GM23338 (cell line): ENCODE measurements around the gene SEMA3E. TPM values are rescaled to one million over a fixed set of nuclear protein-coding genes. Genes with fewer than 3 reads are reported as not detected.

ENCODE experiments used
- ATAC-seq: fragments of 200-7000 bp; cut with Tn5 transposase; 3 replicates; pipeline ENCODE4 v1.9.1; 2020
- DNase-seq: peaks from one replicate; pipeline ENCODE4 v3.0.0-alpha.2; 2015; ENCODE audit warnings: low spot score
- H2AFZ ChIP-seq: fragments of 200-600 bp; sonication (generic); 2 replicates; pipeline ENCODE4 v1.8.0; 2016; ENCODE audit warnings: antibody characterized with exemption, mild to moderate bottlenecking, moderate library complexity
- H3F3A ChIP-seq: fragments of 200-600 bp; sonication (generic); replicated peaks from 2 replicates; pipeline ENCODE4 v1.8.0; 2017; ENCODE audit warnings: antibody characterized with exemption, mixed run types, low read depth
- H3K27ac ChIP-seq: fragments of 200-600 bp; sonication (generic); 2 replicates; pipeline ENCODE4 v1.6.1; 2016; ENCODE audit warnings: low read depth
- H3K27me3 ChIP-seq: fragments of 200-600 bp; sonication (generic); 2 replicates; pipeline ENCODE4 v1.8.0; 2016; ENCODE audit warnings: mild to moderate bottlenecking, mixed run types, moderate library complexity; ENCODE audit not compliant: insufficient read depth
- H3K36me3 ChIP-seq: fragments of 200-600 bp; sonication (generic); 2 replicates; pipeline ENCODE4 v1.8.0; 2016; ENCODE audit warnings: mild to moderate bottlenecking; ENCODE audit not compliant: insufficient read depth
- H3K4me1 ChIP-seq: fragments of 200-600 bp; sonication (generic); 2 replicates; pipeline ENCODE4 v1.8.0; 2016; ENCODE audit warnings: mild to moderate bottlenecking, moderate library complexity; ENCODE audit not compliant: insufficient read depth
- H3K4me2 ChIP-seq: fragments of 200-600 bp; sonication (generic); 2 replicates; pipeline ENCODE4 v1.7.1; 2017; ENCODE audit warnings: mixed run types
- H3K4me3 ChIP-seq: fragments of 200-600 bp; sonication (generic); 2 replicates; pipeline ENCODE4 v1.6.1; 2016; ENCODE audit warnings: mixed run types
- H3K79me2 ChIP-seq: fragments of 200-600 bp; sonication (generic); replicated peaks from 2 replicates; pipeline ENCODE4 v1.8.0; 2017; ENCODE audit warnings: mild to moderate bottlenecking; ENCODE audit not compliant: insufficient read depth
- H3K9me2 ChIP-seq: fragments of 200-600 bp; sonication (generic); 2 replicates; pipeline ENCODE4 v1.8.0; 2017; ENCODE audit not compliant: insufficient read depth
- H4K20me1 ChIP-seq: fragments of 200-600 bp; sonication (generic); replicated peaks from 2 replicates; pipeline ENCODE4 v1.8.0; 2017; ENCODE audit warnings: mild to moderate bottlenecking; ENCODE audit not compliant: insufficient read depth
- H3K27ac Mint-ChIP-seq: 2 replicates; pipeline ENCODE4 v1.8.0; 2020; ENCODE audit warnings: inconsistent platforms, mild to moderate bottlenecking, moderate library complexity, mixed read lengths
- H3K27me3 Mint-ChIP-seq: 3 replicates; pipeline ENCODE4 v1.8.0; 2022; ENCODE audit warnings: low read depth, mild to moderate bottlenecking, moderate library complexity, mixed read lengths, inconsistent platforms; ENCODE audit not compliant: insufficient read depth, poor library complexity
- H3K36me3 Mint-ChIP-seq: 3 replicates; pipeline ENCODE4 v1.8.0; 2021; ENCODE audit warnings: low read depth, mild to moderate bottlenecking, inconsistent platforms, moderate library complexity, mixed read lengths
- H3K4me1 Mint-ChIP-seq: 3 replicates; pipeline ENCODE4 v1.8.0; 2020; ENCODE audit warnings: mild to moderate bottlenecking, inconsistent platforms, mixed read lengths
- H3K4me3 Mint-ChIP-seq: 3 replicates; pipeline ENCODE4 v1.8.0; 2021; ENCODE audit warnings: moderate library complexity, mild to moderate bottlenecking, inconsistent platforms, mixed read lengths
- H3K9me3 Mint-ChIP-seq: 3 replicates; pipeline ENCODE4 v1.8.0; 2020; ENCODE audit warnings: moderate library complexity, mild to moderate bottlenecking, inconsistent platforms, mixed read lengths
- CREB1 ChIP-seq: fragments of 250-450 bp; sonication (Bioruptor Pico); IDR thresholded peaks from 2 replicates; pipeline ENCODE4 v1.5.0; 2020; ENCODE audit warnings: low read depth, mild to moderate bottlenecking, moderate library complexity
- CTCF ChIP-seq, 2 experiments: fragments of 200-600 bp in 1 of 2; sonication (generic) in 1 of 2; conservative IDR thresholded peaks; 2 replicates each; pipeline versions ENCODE4 v1.5.1 to v1.6.1; 2016 to 2017; ENCODE audit warnings: antibody characterized with exemption in 2 of 2, low read depth in 2 of 2, mild to moderate bottlenecking in 2 of 2, moderate library complexity in 1 of 2
- ETS1 ChIP-seq: IDR thresholded peaks from 2 replicates; pipeline ENCODE4 v1.6.1; 2016; ENCODE audit warnings: antibody characterized with exemption
- EZH2 ChIP-seq: fragments of 200-600 bp; sonication (generic); IDR thresholded peaks from one replicate; pipeline ENCODE4 v1.8.0; 2017; ENCODE audit warnings: antibody characterized with exemption, mild to moderate bottlenecking, low read depth; ENCODE audit not compliant: unreplicated experiment
- EZH2phosphoT487 ChIP-seq: fragments of 200-600 bp; sonication (generic); IDR thresholded peaks from one replicate; pipeline ENCODE4 v1.8.1; 2018; ENCODE audit warnings: antibody characterized with exemption; ENCODE audit not compliant: unreplicated experiment
- JUNB ChIP-seq: IDR thresholded peaks from one replicate; pipeline ENCODE4 v1.6.1; 2016; ENCODE audit warnings: antibody characterized with exemption; ENCODE audit not compliant: unreplicated experiment
- NANOG ChIP-seq: IDR thresholded peaks from 2 replicates; pipeline ENCODE4 v1.6.1; 2016; ENCODE audit warnings: antibody characterized with exemption, borderline replicate concordance
- POLR2AphosphoS5 ChIP-seq: IDR thresholded peaks from 2 replicates; pipeline ENCODE4 v1.6.1; 2016; ENCODE audit warnings: antibody characterized with exemption, low read depth
- REST ChIP-seq: IDR thresholded peaks from one replicate; pipeline ENCODE4 v1.6.1; 2018; ENCODE audit warnings: antibody characterized with exemption; ENCODE audit not compliant: unreplicated experiment
- STAT1 ChIP-seq: IDR thresholded peaks from one replicate; pipeline ENCODE4 v1.6.1; 2016; ENCODE audit warnings: antibody characterized with exemption; ENCODE audit not compliant: unreplicated experiment
- ZNF114 ChIP-seq: fragments of 250-450 bp; sonication (Bioruptor Pico); IDR thresholded peaks from 2 replicates; pipeline ENCODE4 v1.5.0; 2020; ENCODE audit warnings: mild to moderate bottlenecking, moderate library complexity
- ZNF331 ChIP-seq: fragments of 250-450 bp; sonication (Bioruptor Pico); IDR thresholded peaks from 2 replicates; pipeline ENCODE4 v1.5.0; 2020; ENCODE audit warnings: low read depth, mild to moderate bottlenecking, moderate library complexity
- ZNF462 ChIP-seq: fragments of 250-450 bp; sonication (Bioruptor Pico); IDR thresholded peaks from 2 replicates; pipeline ENCODE4 v1.5.0; 2020; ENCODE audit warnings: mild to moderate bottlenecking, moderate library complexity
- polyA plus RNA-seq: library from polyadenylated mRNA; unstranded; fragments of >200 nt; fragmentation: Nextera tagmentation; extraction: Ambion mirVana; gene quantifications from 2 replicates; pipeline ENCODE4 v1.2.1, GENCODE V29; 2016
- total RNA-seq: library from RNA; depleted of rRNA; stranded (reverse); fragments of >200 nt; shearing (Covaris generic); gene quantifications from 2 replicates; pipeline ENCODE4 v1.2.3, GENCODE V29; 2014

The SEMA3E gene
- total and polyA plus RNA-seq, 2 experiments from 2014 or later, result 5.4 to 15.7 TPM

- H3K4me2 ChIP-seq, result peak overlapping the region; percentile 56
- no peak overlapping the region for H2AFZ ChIP-seq
- H3K4me1 Mint-ChIP-seq, result peaks cover 63% of the 10 kb centered on the region
- peak; percentile 74 for ATAC-seq
- H4K20me1 ChIP-seq, result no peaks in the 10 kb centered on the region
- H3K9me3 Mint-ChIP-seq, result no peaks in the 10 kb centered on the region
- H3K79me2 ChIP-seq, result no peaks in the 10 kb centered on the region
- peaks cover 5% of the 10 kb centered on the region; the same call in 2 of the 3 replicates for H3K36me3 Mint-ChIP-seq
- H3K36me3 ChIP-seq, result no peaks in the 10 kb centered on the region
- H3K27ac Mint-ChIP-seq, result no peak overlapping the region
- H3K4me3 ChIP-seq, result no peak overlapping the region
- no peaks in the 10 kb centered on the region for H3F3A ChIP-seq
- H3K4me3 Mint-ChIP-seq, result no peak overlapping the region
- TF ChIP-seq CTCF (conservative IDR thresholded peaks at IDR 0.05; ENCODE audit: low read depth in 2 of 2) (no peak), ZNF462 (CRISPR knock-in tag) (0 out of 2 replicates have a peak, but pooled peaks have one; percentile 1), EZH2phosphoT487 (no peak), POLR2AphosphoS5 (no peak), EZH2 (no peak), ZNF331 (CRISPR knock-in tag) (no peak), JUNB (no peak), NANOG (peak; percentile 89), REST (no peak), ETS1 (no peak), STAT1 (no peak), ZNF114 (CRISPR knock-in tag) (no peak), CREB1 (CRISPR knock-in tag) (no peak)
- H3K27me3 ChIP-seq, result peaks cover 70% of the 10 kb centered on the region
- H3K27ac ChIP-seq, result no peak overlapping the region
- H3K27me3 Mint-ChIP-seq, result peaks cover 52% of the 10 kb centered on the region
- peaks cover 55% of the 10 kb centered on the region for H3K4me1 ChIP-seq
- DNase-seq, result peak; percentile 36
- H3K9me2 ChIP-seq, result no peaks in the 10 kb centered on the region
Measured at GRCh38 chr7:83695128-83695960, 46.4 kb upstream of the SEMA3E start.
